HCT116 (cell line): Measurements from ENCODE around the gene CRISPLD2. TPM values are rescaled to one million over a fixed set of nuclear protein-coding genes. Genes with fewer than 3 reads are reported as not detected.

Source experiments
- ATAC-seq: fragments of 200-7000 bp; cut with Tn5 transposase; 2 replicates; pipeline ENCODE4 v1.9.1; 2020; ENCODE audit warnings: mild to moderate bottlenecking, moderate library complexity
- BruUV-seq: library from RNA; stranded (reverse); fragments of 400-500 nt; replicated peaks from 2 replicates; lab custom pipeline; 2021; lab: Mats Ljungman, UMichigan
- CTCF ChIA-PET: fragments of 300-600 bp; sonication (Branson Sonifier 250); formaldehyde crosslinking; loops from one replicate; lab custom pipeline; 2021; ENCODE audit warnings: antibody characterized with exemption; lab: Charles Lee
- POLR2A ChIA-PET: fragments of 300-600, 350-600 bp; sonication (Branson Sonifier 250); formaldehyde crosslinking; loops from one replicate; lab custom pipeline; 2021; ENCODE audit warnings: antibody characterized with exemption; lab: Charles Lee
- RAD21 ChIA-PET, 2 experiments: fragments of 300-600 bp; sonication (Branson Sonifier 250); formaldehyde crosslinking; loops; one replicate each; lab custom pipeline; 2023; ENCODE audit warnings: low total read pairs in 2 of 2; ENCODE audit not compliant: uncharacterized antibody in 2 of 2, unreplicated experiment in 2 of 2, low non-redundant PET in 1 of 2; lab: Charles Lee
- DNase-seq: peaks from one replicate; pipeline ENCODE4 v3.0.0-alpha.2; 2010; ENCODE audit warnings: low read depth, low spot score
- H2AFZ ChIP-seq: fragments of 200-600 bp; shearing (Covaris generic), sonication (generic); 2 replicates; pipeline ENCODE4 v1.6.1; 2017; ENCODE audit warnings: low read depth, mixed run types, mixed read lengths, antibody characterized with exemption, low read length; ENCODE audit not compliant: poor library complexity, severe bottlenecking
- H3K27ac ChIP-seq: 2 replicates; pipeline ENCODE4 v1.5.1; 2012; ENCODE audit warnings: low read depth, low read length
- H3K27me3 ChIP-seq: fragments of 200-600 bp; sonication (generic); 2 replicates; pipeline ENCODE4 v1.6.1; 2016; ENCODE audit warnings: mixed run types, low read length, mixed read lengths; ENCODE audit not compliant: insufficient read depth
- H3K36me3 ChIP-seq, 2 experiments: fragments of 200-500 bp in 1 of 2; fragments of 200-600 bp in 1 of 2; sonication (Bioruptor generic) in 1 of 2; sonication (generic) in 1 of 2; 2 replicates each; pipeline versions ENCODE4 v1.5.1 to v1.6.1; 2014 to 2016; ENCODE audit warnings: low read length in 2 of 2, inconsistent platforms in 1 of 2, mixed read lengths in 1 of 2, mixed run types in 1 of 2; ENCODE audit not compliant: insufficient read depth in 2 of 2, control insufficient read depth in 1 of 2
- H3K4me1 ChIP-seq, 2 experiments: fragments of 200-600 bp in 1 of 2; sonication (generic) in 1 of 2; 2 replicates each; pipeline versions ENCODE4 v1.5.1 to v1.6.1; 2012 to 2017; ENCODE audit warnings: low read length in 2 of 2, inconsistent platforms in 1 of 2, mild to moderate bottlenecking in 1 of 2, mixed read lengths in 1 of 2, mixed run types in 1 of 2, moderate library complexity in 1 of 2; ENCODE audit not compliant: insufficient read depth in 2 of 2, control insufficient read depth in 1 of 2
- H3K4me2 ChIP-seq: fragments of 200-600 bp; sonication (generic); 2 replicates; pipeline ENCODE4 v1.6.1; 2017; ENCODE audit warnings: mixed run types, low read length, mixed read lengths
- H3K4me3 ChIP-seq, 2 experiments: fragments of 200-600 bp in 1 of 2; sonication (generic) in 1 of 2; replicated peaks in 1 of 2; 2 replicates each; pipeline ENCODE4 v1.5.1; 2011 to 2016; ENCODE audit warnings: low read length in 2 of 2, control low read depth in 1 of 2, low read depth in 1 of 2, mild to moderate bottlenecking in 1 of 2, mixed read lengths in 1 of 2, mixed run types in 1 of 2
- H3K79me2 ChIP-seq: fragments of 200-600 bp; sonication (generic); 2 replicates; pipeline ENCODE4 v1.6.1; 2017; ENCODE audit warnings: mild to moderate bottlenecking, mixed run types, low read length, moderate library complexity, mixed read lengths; ENCODE audit not compliant: insufficient read depth
- H3K9ac ChIP-seq: fragments of 200-600 bp; sonication (generic); 2 replicates; pipeline ENCODE4 v1.6.1; 2016; ENCODE audit warnings: low read length, mixed read lengths
- H3K9me2 ChIP-seq: fragments of 200-600 bp; sonication (generic), shearing (Covaris generic); 2 replicates; pipeline ENCODE4 v1.6.1; 2017; ENCODE audit warnings: mixed run types, mild to moderate bottlenecking, moderate library complexity; ENCODE audit not compliant: insufficient read depth
- H3K9me3 ChIP-seq, 2 experiments: fragments of 200-500 bp in 1 of 2; fragments of 200-600 bp in 1 of 2; sonication (Bioruptor generic) in 1 of 2; sonication (generic) in 1 of 2; 2 replicates each; pipeline ENCODE4 v1.6.1; 2014 to 2017; ENCODE audit warnings: low read length in 2 of 2, mixed read lengths in 2 of 2, inconsistent platforms in 1 of 2, low read depth in 1 of 2, mild to moderate bottlenecking in 1 of 2, mixed run types in 1 of 2, moderate library complexity in 1 of 2; ENCODE audit not compliant: control insufficient read depth in 1 of 2, insufficient read depth in 1 of 2
- H4K20me1 ChIP-seq: fragments of 200-600 bp; sonication (generic), shearing (Covaris generic); 2 replicates; pipeline ENCODE4 v1.6.1; 2017; ENCODE audit warnings: mixed run types, mild to moderate bottlenecking, moderate library complexity; ENCODE audit not compliant: insufficient read depth
- ATF3 ChIP-seq: IDR thresholded peaks from 2 replicates; pipeline ENCODE4 v1.6.1; 2012
- CEBPB ChIP-seq: IDR thresholded peaks from 2 replicates; pipeline ENCODE4 v1.6.1; 2012; ENCODE audit warnings: low read depth
- EGR1 ChIP-seq: IDR thresholded peaks from 2 replicates; pipeline ENCODE4 v1.6.1; 2012; ENCODE audit warnings: low read depth
- ELF1 ChIP-seq: IDR thresholded peaks from 2 replicates; pipeline ENCODE4 v1.6.1; 2012; ENCODE audit warnings: low read depth, borderline replicate concordance
- EZH2phosphoT487 ChIP-seq: fragments of 200-600 bp; IDR thresholded peaks from 2 replicates; pipeline ENCODE4 v1.6.1; 2018; ENCODE audit warnings: antibody characterized with exemption, borderline replicate concordance
- JUND ChIP-seq: IDR thresholded peaks from 2 replicates; pipeline ENCODE4 v1.6.1; 2012
- POLR2A ChIP-seq: IDR thresholded peaks from 2 replicates; pipeline ENCODE4 v1.7.0; 2011; ENCODE audit warnings: borderline replicate concordance; ENCODE audit not compliant: insufficient read depth, insufficient read length; ENCODE audit errors: extremely low read depth
- REST ChIP-seq: IDR thresholded peaks from 2 replicates; pipeline ENCODE4 v1.6.1; 2012; ENCODE audit warnings: low read depth
- YY1 ChIP-seq: IDR thresholded peaks from 2 replicates; pipeline ENCODE4 v1.6.1; 2011; ENCODE audit warnings: low read length, low read depth, moderate library complexity, mild to moderate bottlenecking; ENCODE audit not compliant: insufficient replicate concordance; ENCODE audit errors: extremely low read depth
- ZBTB33 ChIP-seq: IDR thresholded peaks from 2 replicates; pipeline ENCODE4 v1.6.1; 2011; ENCODE audit warnings: mild to moderate bottlenecking, low read length, moderate library complexity; ENCODE audit not compliant: insufficient replicate concordance; ENCODE audit errors: extremely low read depth
- intact Hi-C: fragments of 100-400 bp; cut with micrococcal nuclease; formaldehyde crosslinking; loops from 2 replicates; pipeline ENCODE4 v1.10.0; 2022
- total RNA-seq: library from RNA; stranded (reverse); gene quantifications from one replicate; pipeline ENCODE4 v1.2.1, GENCODE V29; 2021; ENCODE audit not compliant: unreplicated experiment
- TF ChIP-seq, protein P1 (sequence below), 3 experiments: fragments of 200-600 bp in 1 of 3; sonication (generic) in 1 of 3; IDR thresholded peaks in 2 of 3; conservative IDR thresholded peaks in 1 of 3; 2 replicates each; pipeline ENCODE4 v1.5.1; 2012 to 2017; ENCODE audit warnings: low read depth in 2 of 3, low read length in 2 of 3, antibody characterized with exemption in 1 of 3, borderline replicate concordance in 1 of 3, control low read depth in 1 of 3, mild to moderate bottlenecking in 1 of 3, mixed read lengths in 1 of 3, mixed run types in 1 of 3, moderate library complexity in 1 of 3; ENCODE audit not compliant: insufficient read depth in 1 of 3

Gene CRISPLD2
- total RNA-seq, 1 experiment from 2014 or later: 4.6 TPM

DNA sequence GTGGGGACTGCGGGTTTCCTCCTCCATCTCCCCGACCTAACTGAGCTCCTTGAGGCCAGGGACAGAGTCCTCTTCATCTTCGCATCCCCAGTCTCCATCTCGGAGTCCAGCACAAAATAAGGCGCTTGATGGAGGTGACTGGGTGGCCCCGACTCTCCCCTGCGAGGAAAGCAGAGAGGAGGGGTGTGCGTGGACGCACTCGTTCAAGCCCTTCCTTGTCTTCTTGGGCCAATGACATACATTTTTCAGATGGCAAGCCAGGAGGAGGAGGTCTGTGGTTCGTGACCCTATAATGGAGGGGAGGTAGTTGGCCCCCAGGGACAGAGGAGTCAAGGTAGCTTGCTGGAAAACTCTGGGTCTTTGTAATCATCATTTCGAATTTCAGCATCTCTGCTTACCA is 17.2 kb downstream of the CRISPLD2 start:
- no peak for TF ChIP-seq JUND
- TF ChIP-seq EGR1: no peak
- TF ChIP-seq, protein P1, sequence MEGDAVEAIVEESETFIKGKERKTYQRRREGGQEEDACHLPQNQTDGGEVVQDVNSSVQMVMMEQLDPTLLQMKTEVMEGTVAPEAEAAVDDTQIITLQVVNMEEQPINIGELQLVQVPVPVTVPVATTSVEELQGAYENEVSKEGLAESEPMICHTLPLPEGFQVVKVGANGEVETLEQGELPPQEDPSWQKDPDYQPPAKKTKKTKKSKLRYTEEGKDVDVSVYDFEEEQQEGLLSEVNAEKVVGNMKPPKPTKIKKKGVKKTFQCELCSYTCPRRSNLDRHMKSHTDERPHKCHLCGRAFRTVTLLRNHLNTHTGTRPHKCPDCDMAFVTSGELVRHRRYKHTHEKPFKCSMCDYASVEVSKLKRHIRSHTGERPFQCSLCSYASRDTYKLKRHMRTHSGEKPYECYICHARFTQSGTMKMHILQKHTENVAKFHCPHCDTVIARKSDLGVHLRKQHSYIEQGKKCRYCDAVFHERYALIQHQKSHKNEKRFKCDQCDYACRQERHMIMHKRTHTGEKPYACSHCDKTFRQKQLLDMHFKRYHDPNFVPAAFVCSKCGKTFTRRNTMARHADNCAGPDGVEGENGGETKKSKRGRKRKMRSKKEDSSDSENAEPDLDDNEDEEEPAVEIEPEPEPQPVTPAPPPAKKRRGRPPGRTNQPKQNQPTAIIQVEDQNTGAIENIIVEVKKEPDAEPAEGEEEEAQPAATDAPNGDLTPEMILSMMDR (IDR thresholded peaks at IDR 0.05 in 2 of 3, conservative IDR thresholded peaks at IDR 0.05 in 1 of 3; ENCODE audit: borderline replicate concordance in 1 of 3, insufficient read depth in 1 of 3, low read depth in 2 of 3, low read length in 2 of 3): no peak
- no peak for TF ChIP-seq ZBTB33
- no peak for TF ChIP-seq POLR2A
- no peak for TF ChIP-seq YY1
- no peak for TF ChIP-seq EZH2phosphoT487
- no peak for TF ChIP-seq ATF3
- no peak for TF ChIP-seq REST
- TF ChIP-seq ELF1: no peak
- no peak for TF ChIP-seq CEBPB
- TF ChIP-seq, all 23 proteins: peak for 0
- Histone ChIP-seq H3K9ac (no peak overlapping the region), H3K4me2 (no peak overlapping the region), H3K27me3 (no peaks in the 10 kb centered on the region), H3K9me2 (no peaks in the 10 kb centered on the region), H3K36me3 (no peaks in the 10 kb centered on the region), H3K9me3 (no peaks in the 10 kb centered on the region), H3K79me2 (no peaks in the 10 kb centered on the region), H2AFZ (no peak overlapping the region), H3K4me1 (peaks cover 50 to 64% of the 10 kb centered on the region in 2 experiments), H4K20me1 (no peaks in the 10 kb centered on the region), H3K27ac (no peak overlapping the region), H3K4me3 (no peak overlapping the region)
- ChIA-PET CTCF (interaction anchor here (1.8 kb wide), 1 partner anchor 134 kb away, joined by 3 read pairs; no protein-coding TSS in a partner anchor), RAD21 (no interaction called here), POLR2A (interaction anchor here (5.4 kb wide), 1 partner anchor 17 kb away, joined by 40 read pairs; the partner anchor contains the start of gene CRISPLD2)
- BruUV-seq: no TSS peak
- DNase-seq: no peak
- ATAC-seq: no peak
- intact Hi-C loops: no loop called here
